K562 (cell line): ENCODE results near the gene RNU6-9. TPM values are rescaled to one million over a fixed set of nuclear protein-coding genes. Genes with fewer than 3 reads are reported as not detected.
A peak's percentile ranks its signal among the peaks of the same experiment; 100 is the strongest.

Source experiments
- ATF1 ChIP-seq, 2 experiments: fragments of 450-650 bp in 1 of 2; IDR thresholded peaks; 2 replicates each; pipeline ENCODE4 v1.6.1; 2016; ENCODE audit warnings: missing compliant biosample characterization in 1 of 2, missing genetic modification characterization in 1 of 2
- BHLHE40 ChIP-seq: IDR thresholded peaks from 2 replicates; pipeline ENCODE4 v1.6.1; 2011; ENCODE audit warnings: low read length, improper control_type of control experiment
- CBFA2T2 ChIP-seq: fragments of 450-650 bp; conservative IDR thresholded peaks from 2 replicates; pipeline ENCODE4 v1.6.1; 2017; ENCODE audit warnings: mild to moderate bottlenecking
- CCNT2 ChIP-seq: IDR thresholded peaks from 2 replicates; pipeline ENCODE4 v1.6.1; 2011; ENCODE audit warnings: borderline replicate concordance, low read depth, mild to moderate bottlenecking, moderate library complexity, mixed read lengths, low read length; ENCODE audit not compliant: insufficient read length; ENCODE audit errors: extremely low read depth
- CHCHD3 ChIP-seq: fragments of 250-450 bp; sonication (Bioruptor Pico); IDR thresholded peaks from 2 replicates; pipeline ENCODE4 v2.1.2; 2022; ENCODE audit warnings: mild to moderate bottlenecking
- CREB1 ChIP-seq, 2 experiments: sonication (generic) in 1 of 2; formaldehyde crosslinking in 1 of 2; IDR thresholded peaks; 2 replicates each; pipeline versions ENCODE4 v1.6.1 to v1.8.0; 2012 to 2022; ENCODE audit warnings: inconsistent platforms in 1 of 2, mild to moderate bottlenecking in 1 of 2, missing genetic modification reagents in 1 of 2, moderate library complexity in 1 of 2
- CTBP1 ChIP-seq: fragments of 450-650 bp; IDR thresholded peaks from 2 replicates; pipeline ENCODE4 v1.6.1; 2016; ENCODE audit warnings: borderline replicate concordance
- ESRRA ChIP-seq: fragments of 450-650 bp; IDR thresholded peaks from 2 replicates; pipeline ENCODE4 v1.6.1; 2014; ENCODE audit warnings: low read depth, mild to moderate bottlenecking, moderate library complexity, borderline replicate concordance
- HDGF ChIP-seq: fragments of 450-650 bp; IDR thresholded peaks from 2 replicates; pipeline ENCODE4 v1.6.1; 2016
- HNRNPK ChIP-seq: fragments of 200-400 bp; formaldehyde crosslinking; IDR thresholded peaks from one replicate; pipeline ENCODE4 v1.6.1; 2018; ENCODE audit warnings: mild to moderate bottlenecking, low read depth, low read length; ENCODE audit not compliant: poor library complexity, severe bottlenecking
- KLF16 ChIP-seq: IDR thresholded peaks from 2 replicates; pipeline ENCODE4 v1.6.1; 2016; ENCODE audit warnings: antibody characterized with exemption
- MAFF ChIP-seq: IDR thresholded peaks from 2 replicates; pipeline ENCODE4 v1.6.1; 2012; ENCODE audit warnings: low read length, improper control_type of control experiment
- MEIS2 ChIP-seq: fragments of 450-650 bp; IDR thresholded peaks from 2 replicates; pipeline ENCODE4 v1.6.1; 2014; ENCODE audit warnings: mild to moderate bottlenecking; ENCODE audit not compliant: partially characterized antibody
- MIER1 ChIP-seq: fragments of 450-650 bp; IDR thresholded peaks from 2 replicates; pipeline ENCODE4 v1.6.1; 2016; ENCODE audit warnings: antibody characterized with exemption, mild to moderate bottlenecking, low read depth
- PCBP1 ChIP-seq: fragments of 200-400 bp; formaldehyde crosslinking; IDR thresholded peaks from 2 replicates; pipeline ENCODE4 v1.6.1; 2018; ENCODE audit warnings: mild to moderate bottlenecking, low read depth, low read length; ENCODE audit not compliant: poor library complexity, severe bottlenecking
- RCOR1 ChIP-seq, 2 experiments: IDR thresholded peaks; 2 replicates each; pipeline ENCODE4 v1.6.1; 2012; ENCODE audit warnings: low read depth in 2 of 2, low read length in 2 of 2, borderline replicate concordance in 1 of 2, improper control_type of control experiment in 1 of 2
- SMAD2 ChIP-seq: fragments of 150-350 bp; IDR thresholded peaks from 2 replicates; pipeline ENCODE4 v1.6.1; 2014; ENCODE audit warnings: low read depth, mild to moderate bottlenecking, low read length
- STAT5B ChIP-seq: fragments of 250-450 bp; sonication (Bioruptor Pico); IDR thresholded peaks from 2 replicates; pipeline ENCODE4 v1.8.0; 2021; ENCODE audit warnings: mild to moderate bottlenecking, inconsistent platforms
- ZFPM2 ChIP-seq: fragments of 250-450 bp; sonication (Bioruptor Pico); IDR thresholded peaks from 2 replicates; pipeline ENCODE4 v1.5.1; 2022; ENCODE audit warnings: mild to moderate bottlenecking
- ZNF174 ChIP-seq: fragments of 250-450 bp; sonication (Bioruptor Pico); IDR thresholded peaks from 2 replicates; pipeline ENCODE4 v1.4.0; 2020; ENCODE audit warnings: mild to moderate bottlenecking
- ZNF24 ChIP-seq: fragments of 450-650 bp; IDR thresholded peaks from 2 replicates; pipeline ENCODE4 v1.6.1; 2016
- ZNF551 ChIP-seq: fragments of 250-450 bp; sonication (Bioruptor Pico); IDR thresholded peaks from 2 replicates; pipeline ENCODE4 v1.5.0; 2021; ENCODE audit warnings: mild to moderate bottlenecking, moderate library complexity
- polyA plus RNA-seq, 8 experiments: library from polyadenylated mRNA; depleted of rRNA in 4 of 8; stranded (reverse) in 5 of 8; unstranded in 3 of 8; fragments of >200 nt; fragmentation: Nextera tagmentation in 2 of 8; fragmentation: Illumina TruSeq in 1 of 8; extraction: Ambion mirVana in 2 of 8; extraction: Trizol in 1 of 8; gene quantifications; 2 replicates each; pipeline versions ENCODE4 v1.2.1 to v1.2.3, GENCODE V29; 2011 to 2014; ENCODE audit warnings: inconsistent platforms in 1 of 8, missing spikeins in 1 of 8
- total RNA-seq, 7 experiments: library from RNA; depleted of rRNA in 6 of 7; stranded (reverse); fragments of >200 nt in 6 of 7; fragmentation: Illumina TruSeq in 2 of 7; extraction: Trizol in 2 of 7; gene quantifications; 2 replicates each; pipeline versions ENCODE4 v1.2.1 to v1.2.3, GENCODE V29; 2011 to 2021; ENCODE audit warnings: low replicate concordance in 1 of 7
- TF ChIP-seq, protein P1 (sequence below), 2 experiments: fragments of 450-650 bp; conservative IDR thresholded peaks; 2 replicates each; pipeline ENCODE4 v1.6.1; 2017; ENCODE audit warnings: mild to moderate bottlenecking in 2 of 2, moderate library complexity in 2 of 2
- TF ChIP-seq, protein P2 (sequence below): sonication (generic); formaldehyde crosslinking; IDR thresholded peaks from 2 replicates; pipeline ENCODE4 v1.8.1; 2023; ENCODE audit warnings: mild to moderate bottlenecking, missing genetic modification reagents
- TF ChIP-seq, protein P3 (sequence below): sonication (generic); formaldehyde crosslinking; IDR thresholded peaks from 2 replicates; pipeline ENCODE4 v1.5.0; 2020; ENCODE audit warnings: missing genetic modification reagents

RNU6-9 gene
- total and polyA plus RNA-seq, 9 of the 15 experiments (the other 6 are each of a cell fraction or from before 2014, with no cell fraction given), result not detected

DNA sequence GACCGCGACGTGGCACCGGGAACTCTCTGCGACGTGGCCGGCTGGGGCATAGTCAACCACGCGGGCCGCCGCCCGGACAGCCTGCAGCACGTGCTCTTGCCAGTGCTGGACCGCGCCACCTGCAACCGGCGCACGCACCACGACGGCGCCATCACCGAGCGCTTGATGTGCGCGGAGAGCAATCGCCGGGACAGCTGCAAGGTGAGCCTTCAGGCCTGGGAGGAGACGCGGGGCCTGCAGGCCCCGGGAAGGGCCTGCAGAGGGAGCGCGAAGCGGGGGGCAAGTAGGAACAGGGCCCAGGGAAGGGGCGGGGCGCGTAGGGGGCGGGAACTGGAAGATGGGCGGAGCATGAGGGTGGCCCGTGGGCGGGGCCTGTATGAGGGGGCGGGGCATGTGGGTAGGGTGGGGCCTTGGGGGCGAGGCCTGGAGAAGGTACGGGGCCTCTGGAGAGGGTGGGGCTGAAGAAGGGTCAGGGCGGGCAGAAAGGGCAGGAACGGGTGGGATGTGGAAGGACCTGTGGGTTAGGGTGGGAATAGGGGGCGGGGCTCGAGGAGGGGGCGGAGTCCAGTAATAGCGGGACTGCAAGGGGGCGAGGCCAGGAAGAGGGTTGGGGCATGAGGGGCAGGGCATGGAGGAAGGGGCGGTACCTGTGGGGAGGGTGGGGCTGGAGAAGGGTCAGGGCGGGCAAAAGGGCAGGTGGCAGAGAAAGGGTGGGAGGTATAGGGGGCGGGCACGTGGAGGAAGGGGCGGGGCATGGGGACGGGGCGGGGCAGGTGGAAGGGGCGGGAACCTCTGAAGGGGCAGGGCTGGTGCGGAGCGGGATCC, 31.3 kb upstream of the RNU6-9 start (continued):
- TF ChIP-seq, protein P1, sequence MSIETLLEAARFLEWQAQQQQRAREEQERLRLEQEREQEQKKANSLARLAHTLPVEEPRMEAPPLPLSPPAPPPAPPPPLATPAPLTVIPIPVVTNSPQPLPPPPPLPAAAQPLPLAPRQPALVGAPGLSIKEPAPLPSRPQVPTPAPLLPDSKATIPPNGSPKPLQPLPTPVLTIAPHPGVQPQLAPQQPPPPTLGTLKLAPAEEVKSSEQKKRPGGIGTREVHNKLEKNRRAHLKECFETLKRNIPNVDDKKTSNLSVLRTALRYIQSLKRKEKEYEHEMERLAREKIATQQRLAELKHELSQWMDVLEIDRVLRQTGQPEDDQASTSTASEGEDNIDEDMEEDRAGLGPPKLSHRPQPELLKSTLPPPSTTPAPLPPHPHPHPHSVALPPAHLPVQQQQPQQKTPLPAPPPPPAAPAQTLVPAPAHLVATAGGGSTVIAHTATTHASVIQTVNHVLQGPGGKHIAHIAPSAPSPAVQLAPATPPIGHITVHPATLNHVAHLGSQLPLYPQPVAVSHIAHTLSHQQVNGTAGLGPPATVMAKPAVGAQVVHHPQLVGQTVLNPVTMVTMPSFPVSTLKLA (conservative IDR thresholded peaks at IDR 0.05), result peak; percentile 86 to 94
- TF ChIP-seq, protein P2, sequence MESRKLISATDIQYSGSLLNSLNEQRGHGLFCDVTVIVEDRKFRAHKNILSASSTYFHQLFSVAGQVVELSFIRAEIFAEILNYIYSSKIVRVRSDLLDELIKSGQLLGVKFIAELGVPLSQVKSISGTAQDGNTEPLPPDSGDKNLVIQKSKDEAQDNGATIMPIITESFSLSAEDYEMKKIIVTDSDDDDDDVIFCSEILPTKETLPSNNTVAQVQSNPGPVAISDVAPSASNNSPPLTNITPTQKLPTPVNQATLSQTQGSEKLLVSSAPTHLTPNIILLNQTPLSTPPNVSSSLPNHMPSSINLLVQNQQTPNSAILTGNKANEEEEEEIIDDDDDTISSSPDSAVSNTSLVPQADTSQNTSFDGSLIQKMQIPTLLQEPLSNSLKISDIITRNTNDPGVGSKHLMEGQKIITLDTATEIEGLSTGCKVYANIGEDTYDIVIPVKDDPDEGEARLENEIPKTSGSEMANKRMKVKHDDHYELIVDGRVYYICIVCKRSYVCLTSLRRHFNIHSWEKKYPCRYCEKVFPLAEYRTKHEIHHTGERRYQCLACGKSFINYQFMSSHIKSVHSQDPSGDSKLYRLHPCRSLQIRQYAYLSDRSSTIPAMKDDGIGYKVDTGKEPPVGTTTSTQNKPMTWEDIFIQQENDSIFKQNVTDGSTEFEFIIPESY, result no peak
- TF ChIP-seq MEIS2 (peak; percentile 13), CHCHD3 (CRISPR knock-in tag) (no peak), CTBP1 (peak; percentile 95), MIER1 (0 out of 2 replicates have a peak, but pooled peaks have one; percentile 29), MAFF (no peak), STAT5B (CRISPR knock-in tag) (no peak), KLF16 (peak; percentile 42; the same call in 1 of the 2 replicates), ZNF551 (CRISPR knock-in tag) (no peak), SMAD2 (no peak), ZFPM2 (no peak), ATF1 (CRISPR knock-in tag; IDR thresholded peaks at IDR 0.05) (no peak), ATF1 (tag; IDR thresholded peaks at IDR 0.05) (peak; percentile 58), RCOR1 (IDR thresholded peaks at IDR 0.05; ENCODE audit: borderline replicate concordance in 1 of 2, low read depth in 2 of 2, low read length in 2 of 2) (peak in 1 of 2 experiments; percentile 84; a peak in 2 of 4 replicates), PCBP1 (peak; percentile 66), HDGF (no peak), ZNF24 (0 out of 2 replicates have a peak, but pooled peaks have one; percentile 36), ZNF174 (CRISPR knock-in tag) (no peak), HNRNPK (peak; percentile 38), CCNT2 (peak; percentile 71), BHLHE40 (peak; percentile 88), ESRRA (peak; percentile 49; the same call in 1 of the 2 replicates), CREB1 (IDR thresholded peaks at IDR 0.05) (peak; percentile 68; the same call in 1 of the 2 replicates), CREB1 (CRISPR knock-in tag; IDR thresholded peaks at IDR 0.05) (peak; percentile 79), CBFA2T2 (no peak)
- TF ChIP-seq, protein P3, sequence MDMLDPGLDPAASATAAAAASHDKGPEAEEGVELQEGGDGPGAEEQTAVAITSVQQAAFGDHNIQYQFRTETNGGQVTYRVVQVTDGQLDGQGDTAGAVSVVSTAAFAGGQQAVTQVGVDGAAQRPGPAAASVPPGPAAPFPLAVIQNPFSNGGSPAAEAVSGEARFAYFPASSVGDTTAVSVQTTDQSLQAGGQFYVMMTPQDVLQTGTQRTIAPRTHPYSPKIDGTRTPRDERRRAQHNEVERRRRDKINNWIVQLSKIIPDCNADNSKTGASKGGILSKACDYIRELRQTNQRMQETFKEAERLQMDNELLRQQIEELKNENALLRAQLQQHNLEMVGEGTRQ (CRISPR knock-in tag), result peak; percentile 33; the same call in 1 of the 2 replicates
